Femur (tissue), 1 donor: ENCODE results near the gene EVC.

Source experiments
- DNase-seq: peaks from one replicate; pipeline ENCODE4 v3.0.0-alpha.2; 2017

The EVC gene

GRCh38 chr4:5757536-5757935 is 46.5 kb downstream of the EVC start:
- DNase-seq = no peak

GRCh38 chr4:5757954-5758353 is 47.0 kb downstream of the EVC start:
- no peak for DNase-seq

- no peak for DNase-seq
These were observed 47.7 kb downstream of the EVC start for GRCh38 chr4:5758741-5759140.

- DNase-seq = no peak
These were observed 48.5 kb downstream of the EVC start for GRCh38 chr4:5759236-5760075.

- no peak for DNase-seq
These were observed 49.2 kb downstream of the EVC start for GRCh38 chr4:5760246-5760645.

GRCh38 chr4:5760936-5761480 is 50.0 kb downstream of the EVC start:
- DNase-seq = no peak

- no peak for DNase-seq
These were observed 59.0 kb downstream of the EVC start for GRCh38 chr4:5770051-5770450.

GRCh38 chr4:5772528-5773270 is 61.7 kb downstream of the EVC start:
- DNase-seq = no peak

GRCh38 chr4:5773271-5773555 is 62.2 kb downstream of the EVC start:
- DNase-seq = no peak

- no peak for DNase-seq
These were observed 63.5 kb downstream of the EVC start for GRCh38 chr4:5774416-5775036.

- no peak for DNase-seq
These were observed 65.5 kb downstream of the EVC start for GRCh38 chr4:5776510-5776909.

- no peak for DNase-seq
These were observed 70.0 kb downstream of the EVC start for GRCh38 chr4:5780831-5781480.

GRCh38 chr4:5781691-5782090 is 70.7 kb downstream of the EVC start:
- DNase-seq = no peak

- DNase-seq = no peak
These were observed 72.0 kb downstream of the EVC start for GRCh38 chr4:5782829-5783476.

GRCh38 chr4:5783486-5783885 is 72.5 kb downstream of the EVC start:
- DNase-seq = no peak

GRCh38 chr4:5784021-5784420 is 73.0 kb downstream of the EVC start:
- no peak for DNase-seq

GRCh38 chr4:5784960-5785611 is 74.1 kb downstream of the EVC start:
- no peak for DNase-seq

GRCh38 chr4:5785806-5786680 is 75.0 kb downstream of the EVC start:
- no peak for DNase-seq

GRCh38 chr4:5787311-5787710 is 76.3 kb downstream of the EVC start:
- no peak for DNase-seq

GRCh38 chr4:5788144-5788543 is 77.1 kb downstream of the EVC start:
- DNase-seq = no peak

GRCh38 chr4:5789141-5789540 is 78.1 kb downstream of the EVC start:
- no peak for DNase-seq
